ENCODE measurements around the gene COA8. TPM values are rescaled to one million over a fixed set of nuclear protein-coding genes. Genes with fewer than 3 reads are reported as not detected.

The COA8 gene
- polyA plus RNA-seq, 1 donor from 2014 or later, result 169 TPM

GRCh38 chr14:103540821-103541708 lies 21.7 kb upstream of the COA8 start:
- no peak for TF ChIP-seq SMC3 (conservative IDR thresholded peaks at IDR 0.05; ENCODE audit: poor library complexity)
- no peak for TF ChIP-seq POLR2AphosphoS5 (IDR thresholded peaks at IDR 0.05)
- no peak for TF ChIP-seq MXI1 (conservative IDR thresholded peaks at IDR 0.05; ENCODE audit: poor library complexity, severe bottlenecking)
- no peak for TF ChIP-seq EZH2 (IDR thresholded peaks at IDR 0.05; ENCODE audit: borderline replicate concordance, insufficient read depth, low read length, poor library complexity, severe bottlenecking)
- TF ChIP-seq, protein P1, sequence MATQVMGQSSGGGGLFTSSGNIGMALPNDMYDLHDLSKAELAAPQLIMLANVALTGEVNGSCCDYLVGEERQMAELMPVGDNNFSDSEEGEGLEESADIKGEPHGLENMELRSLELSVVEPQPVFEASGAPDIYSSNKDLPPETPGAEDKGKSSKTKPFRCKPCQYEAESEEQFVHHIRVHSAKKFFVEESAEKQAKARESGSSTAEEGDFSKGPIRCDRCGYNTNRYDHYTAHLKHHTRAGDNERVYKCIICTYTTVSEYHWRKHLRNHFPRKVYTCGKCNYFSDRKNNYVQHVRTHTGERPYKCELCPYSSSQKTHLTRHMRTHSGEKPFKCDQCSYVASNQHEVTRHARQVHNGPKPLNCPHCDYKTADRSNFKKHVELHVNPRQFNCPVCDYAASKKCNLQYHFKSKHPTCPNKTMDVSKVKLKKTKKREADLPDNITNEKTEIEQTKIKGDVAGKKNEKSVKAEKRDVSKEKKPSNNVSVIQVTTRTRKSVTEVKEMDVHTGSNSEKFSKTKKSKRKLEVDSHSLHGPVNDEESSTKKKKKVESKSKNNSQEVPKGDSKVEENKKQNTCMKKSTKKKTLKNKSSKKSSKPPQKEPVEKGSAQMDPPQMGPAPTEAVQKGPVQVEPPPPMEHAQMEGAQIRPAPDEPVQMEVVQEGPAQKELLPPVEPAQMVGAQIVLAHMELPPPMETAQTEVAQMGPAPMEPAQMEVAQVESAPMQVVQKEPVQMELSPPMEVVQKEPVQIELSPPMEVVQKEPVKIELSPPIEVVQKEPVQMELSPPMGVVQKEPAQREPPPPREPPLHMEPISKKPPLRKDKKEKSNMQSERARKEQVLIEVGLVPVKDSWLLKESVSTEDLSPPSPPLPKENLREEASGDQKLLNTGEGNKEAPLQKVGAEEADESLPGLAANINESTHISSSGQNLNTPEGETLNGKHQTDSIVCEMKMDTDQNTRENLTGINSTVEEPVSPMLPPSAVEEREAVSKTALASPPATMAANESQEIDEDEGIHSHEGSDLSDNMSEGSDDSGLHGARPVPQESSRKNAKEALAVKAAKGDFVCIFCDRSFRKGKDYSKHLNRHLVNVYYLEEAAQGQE (IDR thresholded peaks at IDR 0.05; ENCODE audit: borderline replicate concordance), result no peak
- TF ChIP-seq TAF1 (IDR thresholded peaks at IDR 0.05; ENCODE audit: low read depth), result no peak
- TF ChIP-seq EP300 (conservative IDR thresholded peaks at IDR 0.05; ENCODE audit: poor library complexity, severe bottlenecking), result no peak
- no peak for TF ChIP-seq CTCF (IDR thresholded peaks at IDR 0.05; ENCODE audit: poor library complexity, severe bottlenecking)
- no peak for TF ChIP-seq RAD21 (conservative IDR thresholded peaks at IDR 0.05)
- no peak overlapping the region for H3K4me3 ChIP-seq (ENCODE audit: low read length)
- H3K27me3 ChIP-seq (ENCODE audit: insufficient read depth, low read depth, low read length), result no peaks in the 10 kb centered on the region
- no peaks in the 10 kb centered on the region for H3K79me2 ChIP-seq (replicated peaks; ENCODE audit: insufficient read depth, low read length)
- no peak overlapping the region for H3K9ac ChIP-seq (ENCODE audit: low read length)
- H4K20me1 ChIP-seq (ENCODE audit: insufficient read depth), result no peaks in the 10 kb centered on the region
- H3K4me2 ChIP-seq (ENCODE audit: low read length), result no peak overlapping the region
- no peak overlapping the region for H3K27ac ChIP-seq (ENCODE audit: low read length)
- H3F3A ChIP-seq (ENCODE audit: insufficient read depth, low read length, poor library complexity, severe bottlenecking), result no peaks in the 10 kb centered on the region
- no peaks in the 10 kb centered on the region for H3K9me2 ChIP-seq (ENCODE audit: insufficient read depth, low read length)
- H2AFZ ChIP-seq (ENCODE audit: low read depth, low read length), result no peak overlapping the region
- H3K9me3 ChIP-seq (ENCODE audit: low read length), result no peaks in the 10 kb centered on the region
- no peaks in the 10 kb centered on the region for H3K36me3 ChIP-seq (ENCODE audit: insufficient read depth, low read length)

DNA sequence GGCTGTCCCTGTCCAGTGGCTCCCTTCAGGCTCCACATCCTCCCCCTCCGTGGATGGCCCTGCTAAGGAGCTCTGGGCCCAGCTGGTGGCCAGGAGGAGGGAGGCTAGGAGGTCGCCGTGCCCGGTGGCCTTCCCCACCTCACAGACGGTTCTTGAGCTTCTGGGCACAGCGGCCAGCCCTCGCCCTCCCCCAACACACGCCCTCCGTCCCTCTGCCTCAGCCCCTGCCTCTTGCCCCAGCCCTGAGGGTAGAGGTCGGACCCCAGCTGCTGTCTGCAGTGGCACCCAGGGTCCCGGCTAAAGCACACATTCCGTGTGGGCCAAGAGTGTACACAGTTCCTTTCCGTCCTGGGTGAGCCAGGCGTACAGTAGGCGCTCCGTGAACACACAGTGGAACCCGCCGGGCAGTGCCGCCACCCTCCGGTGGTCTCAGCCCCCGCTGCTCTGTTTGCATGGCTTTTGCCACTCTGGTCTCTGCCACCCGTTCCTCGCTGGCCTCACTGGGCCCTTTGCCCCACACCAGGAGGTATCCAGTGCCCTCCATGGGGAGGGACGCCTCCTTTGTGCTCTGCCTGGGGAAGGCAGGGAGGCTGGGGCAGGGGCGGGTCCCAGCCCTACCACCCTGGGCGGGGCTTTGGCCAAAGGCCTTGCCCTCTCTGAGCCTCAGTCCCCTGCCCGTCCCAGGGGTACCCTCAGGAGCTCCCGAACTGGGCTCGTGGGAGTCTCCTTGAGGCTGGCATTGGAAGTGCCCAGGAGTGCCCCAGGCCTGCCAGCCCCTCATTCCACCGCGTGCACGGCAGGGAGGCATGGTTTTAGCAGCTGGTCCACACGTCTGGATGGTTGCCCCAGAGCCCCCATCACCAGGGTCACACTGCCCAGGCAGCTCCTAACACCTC lies 20.8 kb upstream of the COA8 start:
- TF ChIP-seq POLR2AphosphoS5 (IDR thresholded peaks at IDR 0.05), result no peak
- no peaks in the 10 kb centered on the region for H3K9me3 ChIP-seq (ENCODE audit: low read length)
- no peaks in the 10 kb centered on the region for H3F3A ChIP-seq (ENCODE audit: insufficient read depth, low read length, poor library complexity, severe bottlenecking)
- H3K4me2 ChIP-seq (ENCODE audit: low read length), result no peak overlapping the region
- H3K36me3 ChIP-seq (ENCODE audit: insufficient read depth, low read length), result no peaks in the 10 kb centered on the region
- H3K27ac ChIP-seq (ENCODE audit: low read length), result peak overlapping the region; percentile 41
- no peaks in the 10 kb centered on the region for H3K27me3 ChIP-seq (ENCODE audit: insufficient read depth, low read depth, low read length)
- no peaks in the 10 kb centered on the region for H3K79me2 ChIP-seq (replicated peaks; ENCODE audit: insufficient read depth, low read length)
- peak overlapping the region; percentile 55 for H3K9ac ChIP-seq (ENCODE audit: low read length)
- peak overlapping the region; percentile 27 for H2AFZ ChIP-seq (ENCODE audit: low read depth, low read length)
- H3K9me2 ChIP-seq (ENCODE audit: insufficient read depth, low read length), result no peaks in the 10 kb centered on the region
- peak overlapping the region; percentile 37 for H3K4me3 ChIP-seq (ENCODE audit: low read length)
- no peaks in the 10 kb centered on the region for H4K20me1 ChIP-seq (ENCODE audit: insufficient read depth)
